K562 (cell line): ENCODE results near the gene PIH1D1. TPM values are rescaled to one million over a fixed set of nuclear protein-coding genes. Genes with fewer than 3 reads are reported as not detected.
A peak's percentile ranks its signal among the peaks of the same experiment; 100 is the strongest.

Experiments
- HNRNPK ChIP-seq: fragments of 200-400 bp; formaldehyde crosslinking; IDR thresholded peaks from one replicate; pipeline ENCODE4 v1.6.1; 2018; ENCODE audit warnings: mild to moderate bottlenecking, low read depth, low read length; ENCODE audit not compliant: poor library complexity, severe bottlenecking
- HNRNPLL ChIP-seq: fragments of 200-400 bp; formaldehyde crosslinking; IDR thresholded peaks from 2 replicates; pipeline ENCODE4 v1.6.1; 2017; ENCODE audit warnings: low read length, low read depth, mild to moderate bottlenecking; ENCODE audit not compliant: poor library complexity, severe bottlenecking
- HSF4 ChIP-seq: fragments of 250-450 bp; sonication (Bioruptor Pico); IDR thresholded peaks from 2 replicates; pipeline ENCODE4 v2.1.2; 2022; ENCODE audit warnings: mild to moderate bottlenecking, moderate library complexity, borderline replicate concordance
- KLF13 ChIP-seq: fragments of 450-650 bp; IDR thresholded peaks from 2 replicates; pipeline ENCODE4 v1.6.1; 2016; ENCODE audit warnings: missing genetic modification characterization, low read depth, mild to moderate bottlenecking, missing compliant biosample characterization, moderate library complexity, borderline replicate concordance
- PPARD ChIP-seq: fragments of 250-450 bp; sonication (Bioruptor Pico); IDR thresholded peaks from 2 replicates; pipeline ENCODE4 v1.8.0; 2022; ENCODE audit warnings: inconsistent platforms, mild to moderate bottlenecking, moderate library complexity
- REST ChIP-seq, 2 experiments: fragments of 450-650 bp; formaldehyde crosslinking in 1 of 2; IDR thresholded peaks; 2 replicates each; pipeline versions ENCODE4 v1.4.0 to v1.6.1; 2014 to 2020; ENCODE audit warnings: mild to moderate bottlenecking in 2 of 2, borderline replicate concordance in 1 of 2, low read depth in 1 of 2
- SUPT5H ChIP-seq: fragments of 450-650 bp; IDR thresholded peaks from 2 replicates; pipeline ENCODE4 v1.6.1; 2016
- TARDBP ChIP-seq: fragments of 450-650 bp; IDR thresholded peaks from 2 replicates; pipeline ENCODE4 v1.6.1; 2016
- ZFP30 ChIP-seq: fragments of 250-450 bp; sonication (Bioruptor Pico); IDR thresholded peaks from 2 replicates; pipeline ENCODE4 v1.8.0; 2022; ENCODE audit warnings: moderate library complexity, mild to moderate bottlenecking, inconsistent platforms, borderline replicate concordance
- ZMIZ1 ChIP-seq, 2 experiments: fragments of 150-350 bp in 1 of 2; IDR thresholded peaks; 2 replicates each; pipeline ENCODE4 v1.6.1; 2012 to 2016; ENCODE audit warnings: low read depth in 2 of 2, low read length in 2 of 2, mild to moderate bottlenecking in 1 of 2, moderate library complexity in 1 of 2
- ZNF311 ChIP-seq: fragments of 250-450 bp; sonication (Bioruptor Pico); IDR thresholded peaks from 2 replicates; pipeline ENCODE4 v1.4.0; 2020; ENCODE audit warnings: mild to moderate bottlenecking, moderate library complexity
- ZNF583 ChIP-seq: fragments of 250-450 bp; sonication (Bioruptor Pico); IDR thresholded peaks from 2 replicates; pipeline ENCODE4 v1.4.0; 2020
- polyA plus RNA-seq, 8 experiments: library from polyadenylated mRNA; depleted of rRNA in 4 of 8; stranded (reverse) in 5 of 8; unstranded in 3 of 8; fragments of >200 nt; fragmentation: Nextera tagmentation in 2 of 8; fragmentation: Illumina TruSeq in 1 of 8; extraction: Ambion mirVana in 2 of 8; extraction: Trizol in 1 of 8; gene quantifications; 2 replicates each; pipeline versions ENCODE4 v1.2.1 to v1.2.3, GENCODE V29; 2011 to 2014; ENCODE audit warnings: inconsistent platforms in 1 of 8, missing spikeins in 1 of 8
- total RNA-seq, 7 experiments: library from RNA; depleted of rRNA in 6 of 7; stranded (reverse); fragments of >200 nt in 6 of 7; fragmentation: Illumina TruSeq in 2 of 7; extraction: Trizol in 2 of 7; gene quantifications; 2 replicates each; pipeline versions ENCODE4 v1.2.1 to v1.2.3, GENCODE V29; 2011 to 2021; ENCODE audit warnings: low replicate concordance in 1 of 7
- TF ChIP-seq, protein P1 (sequence below), 3 experiments: fragments of 200-800 bp in 1 of 3; sonication (Bioruptor generic) in 1 of 3; sonication (generic) in 1 of 3; formaldehyde crosslinking in 1 of 3; IDR thresholded peaks; 2 replicates each; pipeline versions ENCODE4 v1.6.1 to v1.8.0; 2016 to 2022; ENCODE audit warnings: mild to moderate bottlenecking in 2 of 3, missing compliant biosample characterization in 2 of 3, missing genetic modification characterization in 2 of 3, missing genetic modification reagents in 1 of 3

The PIH1D1 gene
- total and polyA plus RNA-seq, 9 of the 15 experiments (the other 6 are each of a cell fraction or from before 2014, with no cell fraction given), result 26.5 to 224 (median 137) TPM

- TF ChIP-seq ZNF583 (CRISPR knock-in tag) (peak; percentile 48; the same call in 1 of the 2 replicates), ZFP30 (CRISPR knock-in tag) (no peak), PPARD (no peak), HSF4 (no peak), KLF13 (tag) (peak; percentile 79; the same call in 1 of the 2 replicates), TARDBP (no peak), REST (IDR thresholded peaks at IDR 0.05; ENCODE audit: borderline replicate concordance) (peak; percentile 47; the same call in 1 of the 2 replicates), REST (CRISPR knock-in tag; IDR thresholded peaks at IDR 0.05; ENCODE audit: low read depth) (no peak), SUPT5H (peak; percentile 61; the same call in 1 of the 2 replicates), HNRNPLL (peak; percentile 55), HNRNPK (peak; percentile 47), ZMIZ1 (IDR thresholded peaks at IDR 0.05; ENCODE audit: low read depth in 2 of 2, low read length in 2 of 2) (no peak), ZNF311 (0 out of 2 replicates have a peak, but pooled peaks have one; percentile 24)
- TF ChIP-seq, protein P1, sequence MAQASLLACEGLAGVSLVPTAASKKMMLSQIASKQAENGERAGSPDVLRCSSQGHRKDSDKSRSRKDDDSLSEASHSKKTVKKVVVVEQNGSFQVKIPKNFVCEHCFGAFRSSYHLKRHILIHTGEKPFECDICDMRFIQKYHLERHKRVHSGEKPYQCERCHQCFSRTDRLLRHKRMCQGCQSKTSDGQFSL (CRISPR knock-in tag; IDR thresholded peaks at IDR 0.05), result no peak
- TF ChIP-seq, protein P1 (tag; IDR thresholded peaks at IDR 0.05), result no peak
These were observed 29.1 kb downstream of the PIH1D1 start (continued) for GRCh38 chr19:49422407-49423070.
